Measurements from ENCODE around the gene ARID5B.

The ARID5B gene

DNA sequence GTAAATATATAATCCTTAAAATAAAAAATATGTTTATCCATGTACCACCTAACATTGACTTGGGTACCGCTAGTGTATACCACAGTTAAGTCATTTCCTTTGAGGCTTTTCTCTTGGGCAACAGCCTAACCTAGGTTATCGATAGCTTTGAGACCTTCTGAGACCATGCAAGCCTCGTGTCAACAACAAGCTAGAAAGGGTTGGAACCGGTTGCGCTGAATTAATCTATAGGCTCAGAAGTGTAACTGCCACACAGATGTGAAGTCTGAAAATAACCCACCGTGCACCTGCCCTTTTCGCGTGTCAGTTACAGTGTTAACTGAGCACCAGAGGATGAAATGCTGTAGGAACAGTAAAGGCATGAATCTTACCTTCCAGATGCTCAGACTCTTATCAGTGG is 59.8 kb downstream of the ARID5B start:
- TF ChIP-seq, protein P1, sequence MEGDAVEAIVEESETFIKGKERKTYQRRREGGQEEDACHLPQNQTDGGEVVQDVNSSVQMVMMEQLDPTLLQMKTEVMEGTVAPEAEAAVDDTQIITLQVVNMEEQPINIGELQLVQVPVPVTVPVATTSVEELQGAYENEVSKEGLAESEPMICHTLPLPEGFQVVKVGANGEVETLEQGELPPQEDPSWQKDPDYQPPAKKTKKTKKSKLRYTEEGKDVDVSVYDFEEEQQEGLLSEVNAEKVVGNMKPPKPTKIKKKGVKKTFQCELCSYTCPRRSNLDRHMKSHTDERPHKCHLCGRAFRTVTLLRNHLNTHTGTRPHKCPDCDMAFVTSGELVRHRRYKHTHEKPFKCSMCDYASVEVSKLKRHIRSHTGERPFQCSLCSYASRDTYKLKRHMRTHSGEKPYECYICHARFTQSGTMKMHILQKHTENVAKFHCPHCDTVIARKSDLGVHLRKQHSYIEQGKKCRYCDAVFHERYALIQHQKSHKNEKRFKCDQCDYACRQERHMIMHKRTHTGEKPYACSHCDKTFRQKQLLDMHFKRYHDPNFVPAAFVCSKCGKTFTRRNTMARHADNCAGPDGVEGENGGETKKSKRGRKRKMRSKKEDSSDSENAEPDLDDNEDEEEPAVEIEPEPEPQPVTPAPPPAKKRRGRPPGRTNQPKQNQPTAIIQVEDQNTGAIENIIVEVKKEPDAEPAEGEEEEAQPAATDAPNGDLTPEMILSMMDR (IDR thresholded peaks at IDR 0.05; ENCODE audit: low read depth, low read length, missing control alignments) = no peak
- no peak overlapping the region for H3K4me3 ChIP-seq (ENCODE audit: low read depth, low read length)
- no peak for DNase-seq (ENCODE audit: low read depth)
- in situ Hi-C loops (cut with HindIII; ENCODE audit: low sequenced_read_pairs) = no loop called here

DNA sequence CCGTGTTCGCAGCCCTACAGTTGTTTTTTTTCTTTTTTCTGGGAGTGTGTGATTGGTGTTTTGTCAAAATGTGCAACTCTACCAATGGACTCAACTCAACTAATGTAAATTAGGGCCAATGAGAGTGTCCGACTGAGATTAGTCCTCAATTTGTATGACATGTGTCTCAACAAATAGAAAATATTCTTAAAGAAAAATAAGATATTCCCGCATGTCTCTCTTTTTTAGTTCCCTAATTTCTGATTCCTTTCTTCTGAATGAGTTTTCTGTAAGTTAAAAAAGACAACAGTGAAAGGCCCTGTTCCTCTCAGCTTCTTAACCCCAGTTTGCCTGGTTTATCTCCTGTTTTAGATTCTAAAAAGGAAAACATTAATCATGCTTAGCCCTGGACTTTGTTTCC is 61.5 kb downstream of the ARID5B start:
- TF ChIP-seq, protein P1 (IDR thresholded peaks at IDR 0.05; ENCODE audit: low read depth, low read length, missing control alignments) = no peak
- no peak overlapping the region for H3K4me3 ChIP-seq (ENCODE audit: low read depth, low read length)
- in situ Hi-C loops (cut with HindIII; ENCODE audit: low sequenced_read_pairs) = no loop called here
- no peak for DNase-seq (ENCODE audit: low read depth)

DNA sequence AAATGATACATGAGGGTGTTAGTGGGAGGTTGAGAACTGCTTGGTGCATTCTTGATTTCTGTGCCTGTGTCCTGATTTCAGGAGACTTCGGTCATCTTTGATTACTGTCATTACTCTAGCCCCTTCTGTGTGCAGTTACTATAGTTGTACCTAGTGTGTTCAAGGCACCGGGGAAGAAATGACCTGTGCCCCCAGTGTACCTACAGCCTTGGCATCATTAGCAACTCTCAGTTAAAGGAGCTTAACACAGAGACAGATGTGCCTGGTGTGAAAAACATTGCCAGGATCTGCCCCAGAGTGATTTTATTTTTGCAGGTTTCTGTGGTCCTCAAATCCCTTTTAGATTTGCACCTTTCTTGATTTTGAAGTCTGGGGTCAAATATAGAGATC is 62.2 kb downstream of the ARID5B start:
- in situ Hi-C loops (cut with HindIII; ENCODE audit: low sequenced_read_pairs) = no loop called here
- TF ChIP-seq, protein P1 (IDR thresholded peaks at IDR 0.05; ENCODE audit: low read depth, low read length, missing control alignments) = no peak
- H3K4me3 ChIP-seq (ENCODE audit: low read depth, low read length) = no peak overlapping the region
- no peak for DNase-seq (ENCODE audit: low read depth)

DNA sequence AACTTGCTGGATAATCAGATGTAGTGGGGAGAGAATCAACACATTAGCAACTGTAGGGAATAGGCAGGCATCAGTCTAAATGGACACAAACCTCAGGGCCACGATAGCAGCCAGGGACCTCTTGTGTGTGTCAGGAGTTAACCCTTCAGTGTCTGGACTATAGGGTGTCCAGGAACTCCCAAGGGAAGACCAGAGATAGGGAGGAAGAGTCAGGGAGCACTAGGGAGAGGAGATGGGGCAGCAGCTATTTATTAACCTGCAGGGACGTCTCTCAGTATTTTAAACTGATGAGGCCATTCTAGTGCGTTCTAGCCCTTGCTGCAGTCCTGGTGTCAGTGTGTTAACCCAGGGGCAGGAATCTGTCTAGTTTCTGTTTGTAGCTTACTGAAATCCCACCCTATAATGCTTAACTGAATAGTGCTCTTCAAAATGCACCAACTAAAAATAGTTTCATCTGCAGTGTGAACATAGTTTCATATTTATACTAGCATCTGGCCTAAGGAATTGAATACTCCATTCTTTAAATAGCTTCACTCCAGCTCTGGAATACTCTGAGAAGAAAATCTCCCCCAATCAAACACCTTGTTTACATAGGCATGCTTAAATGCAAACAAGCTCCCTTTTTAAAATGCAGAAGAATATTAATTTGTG is 62.7 kb downstream of the ARID5B start:
- no peak for DNase-seq (ENCODE audit: low read depth)
- H3K4me3 ChIP-seq (ENCODE audit: low read depth, low read length) = no peak overlapping the region
- TF ChIP-seq, protein P1 (IDR thresholded peaks at IDR 0.05; ENCODE audit: low read depth, low read length, missing control alignments) = no peak
- in situ Hi-C loops (cut with HindIII; ENCODE audit: low sequenced_read_pairs) = no loop called here

DNA sequence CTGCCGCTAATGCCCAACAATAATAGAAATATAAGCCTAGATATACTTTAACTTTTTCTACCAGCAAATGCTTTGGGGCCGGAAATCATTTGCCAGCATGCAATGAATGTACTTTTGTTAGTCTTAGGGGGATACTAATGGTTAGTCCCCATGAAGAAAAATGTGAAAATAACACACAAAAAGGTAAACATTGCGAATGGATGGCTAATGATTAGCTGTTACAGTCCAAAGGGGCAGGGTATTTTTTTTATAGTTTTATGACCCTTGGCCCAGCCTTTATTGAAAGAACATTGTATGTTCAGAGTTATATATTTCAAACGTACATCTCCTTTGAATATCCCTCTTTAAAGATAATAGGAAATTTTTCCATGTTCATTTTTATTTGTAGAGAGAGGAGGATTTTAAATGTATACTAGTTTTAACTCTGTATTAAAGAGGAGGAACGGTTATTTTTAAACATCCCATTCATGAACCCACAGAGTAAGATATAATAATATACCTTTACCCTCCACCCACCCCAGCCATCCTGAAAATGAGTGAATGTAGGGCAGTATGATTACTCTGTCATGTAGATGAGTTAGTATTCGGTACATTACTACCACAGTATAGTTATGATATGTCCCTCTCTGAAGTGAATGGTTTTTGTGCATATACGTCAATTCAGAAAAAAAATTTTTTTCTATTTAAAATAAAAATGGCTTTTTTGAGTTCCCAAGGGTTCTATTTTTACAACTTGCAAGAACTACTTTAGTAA is 63.6 kb downstream of the ARID5B start:
- in situ Hi-C loops (cut with HindIII; ENCODE audit: low sequenced_read_pairs) = no loop called here
- TF ChIP-seq, protein P1 (IDR thresholded peaks at IDR 0.05; ENCODE audit: low read depth, low read length, missing control alignments) = no peak
- no peak for DNase-seq (ENCODE audit: low read depth)
- H3K4me3 ChIP-seq (ENCODE audit: low read depth, low read length) = no peak overlapping the region

DNA sequence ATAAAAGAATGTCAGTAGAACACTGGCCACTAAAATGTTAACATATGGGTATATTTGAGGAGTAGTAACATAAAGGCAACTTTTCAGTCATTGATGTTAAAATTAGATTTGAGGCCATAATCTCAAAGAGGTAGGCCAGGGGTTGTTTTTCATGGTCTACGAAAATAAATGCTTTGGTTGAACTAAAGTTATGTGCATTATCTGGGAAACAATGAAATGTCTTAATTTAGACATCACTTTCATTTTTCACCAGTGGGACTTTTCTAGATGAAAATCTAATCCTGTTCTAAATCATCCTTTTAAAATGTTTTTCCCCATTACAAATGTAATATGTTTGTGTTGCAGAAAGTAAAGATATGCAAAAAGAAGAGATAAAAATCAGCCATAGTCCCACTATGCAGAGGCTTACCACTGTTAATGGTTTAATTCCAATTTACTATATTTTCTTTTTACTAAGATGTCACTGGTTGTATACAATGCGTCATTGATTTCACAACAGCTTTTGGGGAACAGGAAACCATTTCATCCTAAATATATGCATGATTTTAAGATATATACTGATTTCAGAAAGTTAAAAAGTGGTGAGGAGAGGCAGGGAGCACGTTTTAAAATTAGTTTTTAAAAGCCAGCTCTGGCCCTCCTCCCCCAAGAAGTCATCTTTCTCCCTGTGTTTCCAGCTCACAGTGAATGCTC is 64.3 kb downstream of the ARID5B start:
- DNase-seq (ENCODE audit: low read depth) = no peak
- no peak overlapping the region for H3K4me3 ChIP-seq (ENCODE audit: low read depth, low read length)
- in situ Hi-C loops (cut with HindIII; ENCODE audit: low sequenced_read_pairs) = no loop called here
- TF ChIP-seq, protein P1 (IDR thresholded peaks at IDR 0.05; ENCODE audit: low read depth, low read length, missing control alignments) = no peak

Data from astrocyte of the cerebellum (primary cell).